Measurements from ENCODE around the gene HOXD8.

DNA sequence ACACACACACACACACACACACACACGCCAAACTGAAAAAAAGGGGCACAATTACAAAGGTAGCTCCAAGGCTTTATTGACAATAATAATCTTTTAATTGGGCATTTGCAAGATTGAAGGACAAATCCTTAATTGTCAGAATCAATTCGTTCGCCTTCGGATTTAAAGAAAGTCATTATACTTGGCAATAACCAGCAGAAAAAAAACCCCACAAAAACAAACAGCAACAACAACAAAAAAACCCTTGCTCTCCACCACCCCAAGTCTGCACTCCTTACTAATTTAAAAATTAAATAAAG is 1.8 kb upstream of the HOXD8 start:
- no peak for TF ChIP-seq TAF1 (IDR thresholded peaks at IDR 0.05; ENCODE audit: borderline replicate concordance, insufficient read depth, low read length)
- TF ChIP-seq POLR2AphosphoS5 (IDR thresholded peaks at IDR 0.05; ENCODE audit: low read depth, low read length) = no peak
- TF ChIP-seq, protein P1, sequence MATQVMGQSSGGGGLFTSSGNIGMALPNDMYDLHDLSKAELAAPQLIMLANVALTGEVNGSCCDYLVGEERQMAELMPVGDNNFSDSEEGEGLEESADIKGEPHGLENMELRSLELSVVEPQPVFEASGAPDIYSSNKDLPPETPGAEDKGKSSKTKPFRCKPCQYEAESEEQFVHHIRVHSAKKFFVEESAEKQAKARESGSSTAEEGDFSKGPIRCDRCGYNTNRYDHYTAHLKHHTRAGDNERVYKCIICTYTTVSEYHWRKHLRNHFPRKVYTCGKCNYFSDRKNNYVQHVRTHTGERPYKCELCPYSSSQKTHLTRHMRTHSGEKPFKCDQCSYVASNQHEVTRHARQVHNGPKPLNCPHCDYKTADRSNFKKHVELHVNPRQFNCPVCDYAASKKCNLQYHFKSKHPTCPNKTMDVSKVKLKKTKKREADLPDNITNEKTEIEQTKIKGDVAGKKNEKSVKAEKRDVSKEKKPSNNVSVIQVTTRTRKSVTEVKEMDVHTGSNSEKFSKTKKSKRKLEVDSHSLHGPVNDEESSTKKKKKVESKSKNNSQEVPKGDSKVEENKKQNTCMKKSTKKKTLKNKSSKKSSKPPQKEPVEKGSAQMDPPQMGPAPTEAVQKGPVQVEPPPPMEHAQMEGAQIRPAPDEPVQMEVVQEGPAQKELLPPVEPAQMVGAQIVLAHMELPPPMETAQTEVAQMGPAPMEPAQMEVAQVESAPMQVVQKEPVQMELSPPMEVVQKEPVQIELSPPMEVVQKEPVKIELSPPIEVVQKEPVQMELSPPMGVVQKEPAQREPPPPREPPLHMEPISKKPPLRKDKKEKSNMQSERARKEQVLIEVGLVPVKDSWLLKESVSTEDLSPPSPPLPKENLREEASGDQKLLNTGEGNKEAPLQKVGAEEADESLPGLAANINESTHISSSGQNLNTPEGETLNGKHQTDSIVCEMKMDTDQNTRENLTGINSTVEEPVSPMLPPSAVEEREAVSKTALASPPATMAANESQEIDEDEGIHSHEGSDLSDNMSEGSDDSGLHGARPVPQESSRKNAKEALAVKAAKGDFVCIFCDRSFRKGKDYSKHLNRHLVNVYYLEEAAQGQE (IDR thresholded peaks at IDR 0.05; ENCODE audit: insufficient read depth in 1 of 2, low read depth in 2 of 2, low read length in 2 of 2) = no peak
